ENCODE results near the gene KCNMA1.
"Not testable (repeated sequence)": the region's sequence is repeated elsewhere in the genome, so short reads cannot be mapped to it uniquely, and the experiment has no call there.

Gene KCNMA1

DNA sequence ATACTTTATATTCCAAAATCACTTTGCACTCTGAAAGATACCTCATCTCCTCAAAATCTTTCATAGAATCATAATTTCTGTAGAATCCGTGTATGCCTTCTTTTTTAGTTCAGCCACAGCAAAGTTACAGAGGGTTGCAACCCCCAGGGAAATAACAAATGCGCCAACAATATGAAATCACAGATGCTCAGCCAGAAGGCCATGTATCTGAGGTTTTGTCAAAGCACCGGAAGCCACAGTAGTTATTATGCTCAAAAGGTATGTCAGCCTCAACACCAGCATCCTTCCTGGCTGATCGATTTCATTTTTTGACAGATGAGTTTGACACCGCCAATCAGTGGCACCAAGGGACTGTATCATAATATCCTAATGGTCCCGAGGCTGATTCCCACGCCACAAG is 204.1 kb downstream of the KCNMA1 start:
- no peak for DNase-seq

DNA sequence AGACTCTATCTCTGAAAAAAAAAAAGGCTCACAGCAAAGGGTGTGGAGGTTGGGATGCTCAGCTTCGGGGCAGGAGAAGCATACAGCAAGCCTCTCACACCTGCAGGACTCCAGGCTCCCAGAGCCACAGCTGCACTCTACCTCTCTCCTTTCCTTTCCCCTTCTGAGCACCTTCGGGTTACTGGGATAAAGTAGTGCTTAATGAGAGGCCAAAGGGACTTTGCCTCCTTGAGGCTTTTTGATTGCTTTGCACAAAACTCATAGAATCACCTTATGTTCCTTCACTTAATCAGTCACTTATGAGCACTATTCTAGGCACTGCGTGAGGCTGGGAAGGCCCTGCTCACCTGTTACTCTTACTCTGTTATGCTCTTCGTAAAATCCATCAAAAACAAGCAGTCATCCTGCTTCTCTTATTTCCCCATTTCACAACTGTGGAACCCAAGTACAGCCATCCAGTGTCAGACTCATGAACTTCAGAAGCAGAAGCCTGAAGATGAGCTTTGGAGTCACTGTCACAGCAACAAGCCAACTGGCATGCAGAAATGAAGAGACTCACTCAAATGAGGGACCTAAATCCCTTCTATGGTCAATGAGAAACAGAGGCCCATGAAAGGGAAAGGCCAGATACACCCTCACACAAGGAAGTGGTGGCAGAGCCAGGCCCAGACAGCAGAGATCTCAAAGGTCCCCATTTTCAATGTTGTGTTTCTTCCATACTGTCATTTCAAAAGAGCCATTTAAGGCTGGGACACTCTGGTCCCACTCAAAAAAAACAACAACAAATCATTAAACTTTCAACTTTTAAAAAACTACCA is 205.4 kb downstream of the KCNMA1 start:
- DNase-seq: no peak

DNA sequence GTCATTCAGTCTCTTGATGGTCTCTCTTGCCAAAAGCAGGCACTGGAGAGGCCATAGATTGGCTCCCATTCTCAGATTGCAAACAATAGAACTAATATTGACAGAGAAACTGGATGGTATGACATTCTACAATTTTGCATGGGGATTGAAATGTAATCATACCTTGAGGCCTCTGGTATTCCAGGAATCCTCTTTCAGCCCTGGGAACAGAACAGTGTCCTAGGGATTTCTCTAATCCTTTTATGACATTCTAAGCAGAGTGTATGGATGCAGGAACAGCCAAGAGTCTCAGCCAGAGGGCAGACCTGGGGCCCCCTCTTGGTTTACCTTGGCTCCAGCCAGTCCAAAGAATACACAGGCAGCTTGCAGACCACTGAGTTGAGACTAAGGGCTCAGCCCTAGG is 206.4 kb downstream of the KCNMA1 start:
- no peak for DNase-seq

DNA sequence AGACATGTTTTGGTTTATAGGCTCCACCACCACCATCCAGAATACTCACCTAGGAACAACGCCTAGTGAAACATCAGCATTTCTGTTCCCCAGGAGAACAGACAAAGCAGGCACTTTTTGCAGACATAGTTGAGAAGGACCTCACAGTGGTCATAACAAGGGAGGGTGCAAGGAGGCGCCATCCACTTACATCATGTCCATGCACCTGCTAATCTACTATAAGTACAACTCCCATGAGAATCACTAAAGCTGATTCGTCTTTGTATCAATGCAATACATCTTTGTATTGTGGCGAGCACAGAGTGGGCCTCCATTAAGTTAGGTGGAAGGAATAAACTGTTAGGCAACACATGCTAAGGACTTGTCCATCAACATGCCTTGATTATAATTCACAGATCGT is 207.1 kb downstream of the KCNMA1 start:
- no peak for DNase-seq

DNA sequence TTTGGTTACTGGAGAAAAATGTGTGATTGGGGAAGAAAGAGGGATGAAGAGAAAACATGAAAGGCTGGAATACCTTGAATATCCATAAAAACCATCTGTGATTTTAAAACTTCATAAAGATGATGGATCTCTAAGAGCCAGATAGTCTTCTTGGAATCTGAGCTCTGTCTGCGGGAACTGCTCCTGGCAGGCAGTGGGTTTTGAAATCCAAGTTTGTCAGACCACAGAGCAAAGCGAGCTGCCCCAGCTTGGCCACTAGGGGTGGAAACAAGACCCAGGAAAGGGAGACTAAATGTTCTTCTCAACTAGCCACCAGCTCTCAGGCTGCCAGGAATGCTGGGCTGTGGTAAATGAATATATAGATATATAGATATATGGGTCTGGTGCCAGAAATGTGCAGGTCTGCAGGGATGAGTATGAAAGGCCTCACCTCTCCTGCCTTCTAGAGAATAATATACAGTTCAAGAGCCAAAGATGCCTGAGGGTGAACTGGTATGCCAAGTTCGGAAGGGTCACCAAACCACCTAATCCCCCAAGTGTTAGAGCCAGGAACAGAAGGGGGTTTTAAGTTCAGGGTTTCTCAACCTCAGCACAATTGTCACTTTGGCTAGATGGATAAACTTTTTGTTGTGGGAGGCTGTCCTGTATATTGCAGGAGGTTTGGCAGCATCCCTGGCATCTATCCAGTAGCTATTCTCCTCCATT is 208.8 kb downstream of the KCNMA1 start:
- DNase-seq: no peak

DNA sequence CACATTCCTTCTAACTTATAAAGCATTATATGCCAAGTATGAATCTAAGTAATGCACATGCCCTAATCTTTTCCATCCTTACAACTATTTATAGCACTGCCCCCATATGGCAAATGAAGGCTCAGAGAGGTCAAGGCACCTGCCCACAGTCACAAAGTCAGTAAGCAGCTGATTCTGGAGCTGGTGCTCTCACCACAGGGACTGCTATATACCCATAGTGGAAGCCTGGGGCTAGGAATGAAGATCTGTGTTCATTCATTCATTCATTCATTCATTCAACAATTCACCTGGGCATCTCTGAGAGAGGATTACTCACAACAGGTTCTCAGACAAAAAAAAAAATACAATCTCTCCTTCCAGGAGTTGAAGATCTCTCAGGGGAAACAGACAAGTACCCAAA is 213.4 kb downstream of the KCNMA1 start:
- DNase-seq: no peak

DNA sequence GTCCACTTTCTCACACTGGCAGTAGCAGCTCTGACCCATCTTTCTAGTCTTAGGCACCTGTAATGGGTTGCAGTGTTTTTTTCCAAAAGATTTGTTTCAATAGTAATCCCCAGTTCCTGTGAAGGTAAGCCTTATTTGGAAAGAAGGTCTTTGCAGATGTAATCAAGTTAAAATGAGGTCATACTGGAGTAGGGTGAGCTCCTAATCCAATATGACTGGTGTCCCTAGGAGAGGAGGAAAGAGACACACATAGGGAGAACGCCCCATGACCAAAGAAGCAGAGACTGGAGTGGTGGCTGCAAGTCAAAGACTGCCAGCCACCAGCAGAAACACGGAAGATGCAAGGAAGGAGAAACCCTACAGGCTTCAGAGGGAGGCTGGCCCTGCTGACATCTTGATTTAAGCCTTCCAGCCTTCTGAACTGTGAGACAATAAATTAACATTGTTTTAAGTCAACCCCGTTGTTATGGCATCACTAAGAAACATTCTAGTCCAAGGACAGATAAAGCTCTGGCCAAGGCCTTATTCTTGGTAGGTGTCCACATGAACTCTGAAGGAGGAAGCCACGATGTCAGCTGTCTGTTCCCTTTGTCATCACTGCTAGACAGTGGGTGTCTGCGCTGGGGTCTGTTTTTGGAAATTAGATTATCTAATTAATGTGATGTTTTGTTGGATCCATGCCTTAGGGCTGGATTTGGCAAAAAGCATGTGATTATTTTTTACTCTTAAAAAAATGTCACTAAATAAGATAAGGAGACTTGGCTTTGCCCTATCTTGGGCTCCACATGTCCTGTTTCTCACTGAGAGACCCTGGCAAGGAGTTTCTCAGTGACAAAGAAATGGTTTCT is 214.9 kb downstream of the KCNMA1 start:
- DNase-seq: no peak

DNA sequence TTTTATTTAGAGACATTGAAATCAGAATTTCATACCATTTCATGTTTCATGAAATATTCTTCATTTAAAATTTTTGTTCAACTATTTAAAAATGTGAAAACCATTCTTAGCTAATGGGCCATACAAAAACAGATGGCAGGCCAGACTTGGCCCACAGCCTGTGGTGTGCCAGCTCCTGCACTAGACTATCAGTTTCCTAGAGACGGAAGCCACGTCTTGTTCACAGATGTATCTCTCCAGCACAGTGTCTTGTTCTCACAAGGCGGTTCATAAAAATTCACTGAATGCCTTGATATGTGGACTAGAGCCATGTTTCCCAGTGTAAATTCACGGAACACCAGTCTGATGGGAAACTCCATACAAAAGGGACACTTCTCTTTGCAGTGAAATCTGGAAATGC is 216.0 kb downstream of the KCNMA1 start:
- no peak for DNase-seq

DNA sequence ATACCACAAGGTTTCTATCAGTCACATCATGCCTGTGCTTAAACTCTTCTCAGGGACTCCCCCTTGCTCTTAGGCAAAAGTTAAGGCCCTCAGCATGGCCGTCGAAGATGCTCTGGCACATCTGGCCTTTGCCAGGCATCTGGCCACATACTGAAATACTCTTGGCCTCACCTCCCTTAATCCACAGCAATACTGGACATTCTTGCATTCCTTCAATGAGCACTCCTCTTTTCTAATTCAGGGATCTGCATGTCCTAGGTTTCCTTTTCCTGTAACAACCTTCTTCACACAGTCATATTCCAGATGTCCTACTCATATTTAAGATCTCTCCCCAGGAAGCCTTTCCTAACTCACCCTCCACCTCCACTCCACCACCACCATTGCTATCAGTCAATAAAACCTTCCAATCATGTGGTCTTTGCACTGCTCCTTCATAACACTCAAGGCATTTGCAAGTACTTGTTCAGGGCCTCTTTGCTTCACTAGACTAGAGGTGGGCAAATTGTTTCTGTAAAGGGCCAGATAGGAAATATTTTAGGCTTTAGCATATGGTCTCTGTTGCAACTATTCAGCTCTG is 216.6 kb downstream of the KCNMA1 start:
- DNase-seq: no peak

DNA sequence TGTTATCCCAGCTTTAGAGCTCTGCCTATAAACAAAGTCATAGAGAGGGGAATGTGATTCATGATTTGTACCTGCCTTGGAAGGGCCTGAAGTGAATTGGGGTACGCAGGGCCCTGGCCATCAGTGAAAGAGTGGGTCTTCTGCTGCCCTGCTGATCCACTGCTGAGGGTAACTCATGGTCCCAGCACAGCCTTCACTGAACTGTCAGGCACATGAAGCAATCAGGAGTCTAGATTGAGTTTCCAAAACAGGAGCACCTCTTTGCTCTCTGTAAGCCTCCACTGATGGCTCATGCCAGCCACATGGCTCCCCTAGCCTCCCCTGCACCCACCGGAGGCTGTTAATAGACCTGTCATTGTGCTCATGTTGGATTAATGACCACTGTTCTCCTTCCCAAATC is 217.6 kb downstream of the KCNMA1 start:
- DNase-seq: no peak

DNA sequence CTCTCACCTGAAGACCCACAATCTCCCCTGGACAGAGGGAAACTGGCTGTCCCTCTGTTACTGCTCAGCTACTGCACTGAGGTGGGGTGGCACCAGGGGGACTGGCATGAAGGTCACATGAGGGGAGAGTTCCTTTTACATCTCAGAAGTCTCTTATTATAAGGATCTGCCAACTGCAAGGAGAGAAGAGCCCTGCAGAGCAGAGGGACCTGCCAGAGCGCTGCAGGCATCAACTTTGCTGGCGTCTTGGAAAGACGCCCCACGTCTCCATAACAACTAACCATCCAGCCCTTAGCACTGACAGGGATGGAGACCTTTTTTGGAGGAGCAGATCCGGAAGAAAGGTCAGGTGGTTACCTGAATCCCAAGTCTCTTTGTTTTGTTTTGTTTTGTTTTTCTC is 218.6 kb downstream of the KCNMA1 start:
- no peak for DNase-seq

DNA sequence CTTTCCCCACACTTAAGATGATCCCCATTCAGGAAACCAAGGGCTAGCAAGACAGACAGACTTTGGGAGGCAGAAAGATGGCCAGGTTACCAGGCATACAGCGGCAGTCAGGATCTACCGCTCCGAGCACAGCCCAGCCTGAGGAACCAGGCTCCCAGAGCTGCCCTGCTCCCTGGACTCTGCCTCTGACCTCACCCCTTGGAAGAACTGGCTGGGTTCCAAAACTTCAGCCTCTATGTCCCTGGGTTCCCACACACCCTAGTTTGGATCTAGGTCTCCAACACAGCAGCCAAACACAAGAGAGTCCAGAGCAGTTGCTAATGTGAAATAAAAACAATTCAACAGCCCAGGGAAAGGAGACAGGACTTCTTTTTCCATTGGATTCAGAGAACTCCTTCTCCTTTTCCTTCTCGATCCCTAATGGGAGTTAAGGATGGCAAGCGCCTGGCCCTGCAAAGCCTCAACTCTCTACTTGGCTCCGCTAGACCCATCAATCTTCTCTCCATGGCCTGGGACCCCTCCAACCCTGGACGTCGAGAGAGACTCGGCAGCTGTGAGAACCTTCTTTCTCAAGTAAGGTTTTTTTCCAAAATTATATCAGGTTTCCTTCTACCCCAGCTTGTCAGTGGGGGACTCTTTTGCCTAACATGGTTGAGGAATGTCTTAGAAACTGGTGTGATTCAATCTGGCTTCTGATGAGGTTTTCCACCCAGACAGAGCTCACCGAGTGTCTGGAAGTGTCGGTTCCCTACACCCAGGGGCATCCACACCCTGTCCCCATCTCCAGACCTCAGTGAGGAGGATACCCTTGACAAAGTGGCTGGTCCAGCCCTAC is 219.6 kb downstream of the KCNMA1 start:
- no peak for DNase-seq

DNA sequence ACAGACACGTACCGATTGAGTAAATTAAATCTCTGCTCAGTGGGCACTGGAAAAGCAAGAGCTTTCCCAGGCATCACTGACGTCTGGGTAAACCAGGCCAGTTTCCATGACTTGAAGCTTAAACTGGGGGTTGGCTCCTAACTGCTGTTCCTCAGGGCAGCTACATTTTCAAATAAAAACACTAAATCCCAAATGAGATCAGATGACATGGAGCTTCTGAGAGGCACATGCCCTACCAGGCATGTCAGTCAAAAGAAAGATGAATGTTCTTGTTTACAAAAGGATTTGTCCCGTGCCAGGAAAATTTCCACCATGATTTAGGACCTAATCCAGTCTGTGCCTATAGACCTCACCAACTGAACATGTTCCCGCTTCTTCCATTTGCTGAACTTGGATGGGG is 220.2 kb downstream of the KCNMA1 start:
- DNase-seq: no peak

DNA sequence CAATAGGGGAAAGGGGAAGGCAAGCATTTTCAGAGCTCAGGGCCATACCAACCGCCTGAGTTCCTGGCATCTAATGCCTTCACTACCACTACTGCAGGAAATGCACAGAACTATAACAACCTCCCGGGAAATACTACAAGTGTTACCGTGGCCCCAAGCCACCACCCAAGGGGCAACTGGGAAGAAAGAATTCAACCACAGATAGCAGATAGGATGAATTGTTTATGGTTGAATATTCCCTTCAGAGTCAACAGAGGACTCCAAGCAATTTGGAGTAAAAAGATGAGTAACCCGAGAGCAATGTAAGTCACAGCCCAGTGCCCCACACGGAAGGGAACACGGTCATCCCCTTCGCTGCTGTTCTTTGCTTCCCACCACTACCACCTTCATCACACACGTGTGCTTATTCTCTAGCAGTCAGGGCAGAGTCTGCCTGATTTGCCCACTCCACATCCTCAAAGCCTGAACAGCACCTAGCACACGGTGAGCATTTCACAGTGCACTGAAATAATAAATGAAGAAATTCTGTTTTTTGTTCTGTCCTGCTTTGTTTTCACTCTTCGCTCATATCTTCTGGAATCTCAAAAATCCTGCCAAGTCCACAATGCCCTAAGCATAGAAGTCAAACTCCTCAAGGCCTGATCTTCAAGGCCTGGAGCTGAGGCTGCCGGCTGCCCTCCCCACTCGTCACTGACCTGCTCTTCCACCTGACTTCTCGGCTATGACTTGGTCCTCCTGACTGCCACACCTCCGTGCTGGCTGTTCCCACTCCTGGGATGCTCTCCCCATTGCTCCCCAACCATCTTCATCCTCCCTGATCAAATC is 221.1 kb downstream of the KCNMA1 start:
- DNase-seq: no peak

DNA sequence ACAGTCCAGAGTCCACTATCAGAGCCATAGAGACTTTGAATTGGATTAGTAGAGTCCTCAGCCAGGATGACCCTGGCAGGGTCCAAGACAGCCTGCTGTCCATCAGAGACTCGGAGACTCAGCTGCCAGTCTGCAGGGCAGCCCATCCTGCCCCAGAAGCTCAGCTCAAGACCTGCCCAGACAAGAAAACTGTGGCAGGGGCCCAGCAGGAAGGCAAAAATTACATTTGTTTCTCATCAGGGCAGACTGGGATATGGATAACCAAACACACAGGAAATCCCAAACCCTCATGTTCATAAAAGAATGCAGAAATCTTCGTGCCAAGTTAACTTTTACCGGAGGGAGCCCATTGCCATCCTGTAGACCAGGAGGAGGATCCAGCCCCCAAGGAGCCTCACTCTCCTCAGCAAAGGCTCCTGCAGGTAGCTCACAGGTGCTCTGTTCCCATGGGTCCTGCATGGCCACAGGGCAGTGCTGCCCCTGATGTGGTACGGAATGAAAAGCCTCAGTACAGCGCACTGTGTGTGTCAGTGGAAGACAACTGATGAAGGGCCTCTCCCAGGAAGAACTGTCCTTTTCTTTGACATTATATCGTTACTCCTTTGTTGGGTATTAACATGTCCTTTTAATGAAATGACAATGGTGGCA is 222.2 kb downstream of the KCNMA1 start:
- DNase-seq: no peak

DNA sequence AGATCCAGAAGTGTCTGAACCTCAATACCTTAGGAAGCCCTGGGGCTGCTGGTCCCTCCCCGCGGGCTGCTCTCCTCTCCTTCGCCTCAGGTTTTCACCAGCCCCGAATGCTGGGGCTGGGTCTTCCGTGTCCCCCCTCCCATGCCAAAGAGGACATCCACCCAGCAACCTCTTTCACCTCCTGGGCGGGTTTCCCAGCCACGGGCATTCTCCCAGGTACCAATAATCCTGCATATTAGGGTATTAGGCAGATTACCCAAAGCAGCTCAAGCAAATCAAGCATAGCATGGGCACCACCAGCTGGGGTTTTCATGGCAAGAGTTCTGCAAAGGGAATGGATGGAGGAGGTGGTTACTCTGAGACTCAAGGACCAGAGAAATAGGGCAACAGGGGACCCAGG is 224.4 kb downstream of the KCNMA1 start:
- DNase-seq: no peak

DNA sequence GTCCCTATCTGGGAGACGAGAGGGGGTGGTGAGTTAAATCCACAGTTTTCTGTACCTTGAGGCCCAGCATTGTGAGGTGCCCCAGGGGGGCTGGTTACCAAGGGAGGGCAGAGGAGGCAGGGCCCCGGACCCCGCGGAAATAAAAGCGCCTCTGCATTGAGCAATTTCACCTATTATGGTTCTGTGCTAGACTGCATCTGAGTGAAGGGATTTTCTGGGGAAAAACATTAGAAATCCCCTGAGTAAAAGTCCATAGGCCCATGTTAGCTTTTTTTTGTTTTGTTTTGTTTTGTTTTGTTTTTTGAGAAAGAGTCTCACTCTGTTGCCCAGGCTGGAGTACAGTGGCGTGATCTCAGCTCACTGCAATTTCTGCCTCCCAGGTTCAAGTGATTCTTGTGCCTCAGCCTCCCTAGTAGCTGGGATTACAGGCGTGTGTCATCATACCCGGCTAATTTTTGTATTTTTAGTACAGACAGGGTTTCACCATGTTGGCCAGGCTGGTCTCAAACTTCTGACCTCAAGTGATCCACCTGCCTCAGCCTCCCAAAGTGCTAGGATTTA is 225.0 kb downstream of the KCNMA1 start:
- not testable (repeated sequence) for DNase-seq

DNA sequence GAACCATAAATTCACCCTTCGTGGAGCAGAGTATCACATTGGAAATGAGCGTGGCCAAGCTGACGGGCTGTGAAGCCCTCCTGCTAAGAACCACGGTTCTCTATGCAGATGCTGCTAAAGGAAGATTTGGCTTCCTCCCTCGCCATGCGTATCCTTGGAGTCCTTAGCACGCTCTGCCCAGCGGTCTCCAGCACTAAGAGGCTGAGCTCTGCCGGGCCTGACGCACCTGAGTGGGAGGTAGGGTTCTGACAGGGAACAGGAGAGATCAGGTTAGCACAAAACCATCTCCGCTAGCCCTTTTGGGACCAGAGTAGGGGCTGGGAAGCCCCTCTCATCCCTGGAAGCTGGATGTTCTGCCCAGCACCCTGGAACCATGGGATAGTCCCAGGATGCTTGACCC is 225.8 kb downstream of the KCNMA1 start:
- no peak for DNase-seq

DNA sequence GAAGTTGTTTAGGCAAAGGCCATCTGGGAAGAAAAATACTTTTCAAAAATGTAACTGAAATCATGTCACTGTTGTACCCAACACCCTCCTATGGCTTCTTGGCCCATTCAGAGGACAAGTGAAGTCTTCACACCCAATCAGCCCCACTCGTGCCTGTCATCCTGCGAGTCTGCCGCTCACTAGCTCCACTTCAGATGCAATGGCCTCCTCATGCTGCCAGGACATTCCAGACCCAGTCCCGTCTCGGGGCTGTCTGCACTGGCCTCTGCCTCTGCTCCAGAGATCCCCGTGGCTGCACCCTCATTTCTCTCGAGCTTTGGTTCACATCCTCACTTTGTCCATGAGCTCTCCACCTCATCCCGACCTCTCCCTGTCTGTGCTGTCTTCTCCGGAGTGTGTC is 227.1 kb downstream of the KCNMA1 start:
- DNase-seq: no peak

DNA sequence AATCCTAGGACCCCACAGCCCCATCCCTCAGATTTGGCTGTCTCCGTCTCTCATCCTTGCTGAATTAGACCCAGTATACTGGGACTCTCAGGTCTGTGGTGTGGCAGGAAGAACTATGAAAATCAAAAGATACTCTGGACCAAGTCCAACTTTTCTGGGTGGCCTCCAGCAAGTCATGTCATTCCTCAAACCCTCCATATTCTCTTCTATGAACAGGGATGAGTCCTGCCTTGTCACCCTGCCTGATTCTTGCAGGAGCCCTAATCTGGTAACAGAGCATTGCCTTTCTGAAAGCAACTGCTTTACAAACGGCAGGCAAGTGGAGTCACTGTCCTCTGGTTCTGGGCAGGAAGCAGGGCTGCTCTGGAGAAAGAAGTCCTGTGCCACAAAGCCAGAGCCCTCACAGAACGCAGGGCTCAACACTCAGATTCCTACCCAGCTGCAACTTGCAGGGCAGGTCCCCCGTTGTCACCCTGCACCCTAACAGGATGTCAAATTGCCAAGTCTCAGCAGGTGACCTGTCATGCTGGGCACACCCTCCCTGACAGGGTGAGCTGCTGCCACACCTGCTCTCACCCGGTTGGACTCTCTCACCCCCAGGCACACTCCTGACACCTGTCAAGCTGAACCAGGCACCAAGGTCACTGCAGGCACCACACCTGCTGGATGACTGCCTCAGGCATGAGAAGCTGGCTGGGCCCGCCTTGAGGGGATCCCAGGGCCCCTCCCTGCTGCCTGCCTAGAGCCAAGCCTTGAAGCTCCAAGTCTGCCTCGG is 227.7 kb downstream of the KCNMA1 start:
- no peak for DNase-seq

Measured in stimulated activated CD4-positive, alpha-beta T cell treated with anti-CD3 and anti-CD28 coated beads, Interleukin-2, amount 100 ng/mL, for 24 hours (primary cell).